K562 (cell line): ENCODE data around the gene ZNF420. TPM values are rescaled to one million over a fixed set of nuclear protein-coding genes. Genes with fewer than 3 reads are reported as not detected.

Source experiments
- BCOR ChIP-seq: fragments of 450-650 bp; IDR thresholded peaks from 2 replicates; pipeline ENCODE4 v1.6.1; 2016
- CCAR2 ChIP-seq: fragments of 200-400 bp; formaldehyde crosslinking; IDR thresholded peaks from 2 replicates; pipeline ENCODE4 v1.6.1; 2017; ENCODE audit warnings: mild to moderate bottlenecking, low read depth, low read length
- FOXA3 ChIP-seq, 2 experiments: fragments of 450-650 bp in 1 of 2; sonication (generic) in 1 of 2; formaldehyde crosslinking; IDR thresholded peaks in 1 of 2; conservative IDR thresholded peaks in 1 of 2; 2 replicates each; pipeline versions ENCODE4 v1.4.0 to v1.8.0; 2020 to 2022; ENCODE audit warnings: mild to moderate bottlenecking in 2 of 2, missing genetic modification reagents in 1 of 2
- FOXK2 ChIP-seq, 2 experiments: fragments of 450-650 bp; IDR thresholded peaks in 1 of 2; conservative IDR thresholded peaks in 1 of 2; 2 replicates each; pipeline ENCODE4 v1.6.1; 2016; ENCODE audit warnings: low read depth in 2 of 2, mild to moderate bottlenecking in 1 of 2
- GTF2E2 ChIP-seq: fragments of 200-800 bp; sonication (Bioruptor generic); IDR thresholded peaks from 2 replicates; pipeline ENCODE4 v1.6.1; 2016; ENCODE audit warnings: missing genetic modification characterization, missing compliant biosample characterization
- GTF2F1 ChIP-seq: IDR thresholded peaks from 2 replicates; pipeline ENCODE4 v1.6.1; 2011; ENCODE audit warnings: low read depth, low read length, improper control_type of control experiment
- HNRNPLL ChIP-seq: fragments of 200-400 bp; formaldehyde crosslinking; IDR thresholded peaks from 2 replicates; pipeline ENCODE4 v1.6.1; 2017; ENCODE audit warnings: low read length, low read depth, mild to moderate bottlenecking; ENCODE audit not compliant: poor library complexity, severe bottlenecking
- KLF1 ChIP-seq: fragments of 450-650 bp; IDR thresholded peaks from 2 replicates; pipeline ENCODE4 v1.6.1; 2016; ENCODE audit warnings: missing genetic modification characterization, missing compliant biosample characterization
- MCM7 ChIP-seq, 2 experiments: fragments of 450-650 bp; IDR thresholded peaks; 2 replicates each; pipeline ENCODE4 v1.6.1; 2016 to 2018
- MYBL2 ChIP-seq, 2 experiments: fragments of 450-650 bp in 1 of 2; sonication (generic) in 1 of 2; formaldehyde crosslinking in 1 of 2; IDR thresholded peaks; 2 replicates each; pipeline versions ENCODE4 v1.6.1 to v1.8.1; 2017 to 2022; ENCODE audit warnings: borderline replicate concordance in 1 of 2, inconsistent platforms in 1 of 2, low read depth in 1 of 2, mild to moderate bottlenecking in 1 of 2, missing genetic modification reagents in 1 of 2, moderate library complexity in 1 of 2
- NFRKB ChIP-seq: fragments of 450-650 bp; IDR thresholded peaks from 2 replicates; pipeline ENCODE4 v1.6.1; 2016; ENCODE audit warnings: low read depth
- PHF8 ChIP-seq: fragments of 200-600 bp; sonication (generic); IDR thresholded peaks from 2 replicates; pipeline ENCODE4 v1.6.1; 2012; ENCODE audit warnings: mixed run types, mild to moderate bottlenecking, inconsistent platforms, low read length, moderate library complexity, borderline replicate concordance
- POLR2A ChIP-seq: fragments of 450-650 bp; conservative IDR thresholded peaks from 2 replicates; pipeline ENCODE4 v1.6.1; 2016
- RBM39 ChIP-seq: fragments of 200-400 bp; formaldehyde crosslinking; optimal IDR thresholded peaks from 2 replicates; pipeline ENCODE3; 2018; ENCODE audit warnings: low read depth, low read length
- ZNF785 ChIP-seq: fragments of 250-450 bp; sonication (Bioruptor Pico); IDR thresholded peaks from 2 replicates; pipeline ENCODE4 v1.4.0; 2020; ENCODE audit warnings: mild to moderate bottlenecking
- polyA plus RNA-seq, 8 experiments: library from polyadenylated mRNA; depleted of rRNA in 4 of 8; stranded (reverse) in 5 of 8; unstranded in 3 of 8; fragments of >200 nt; fragmentation: Nextera tagmentation in 2 of 8; fragmentation: Illumina TruSeq in 1 of 8; extraction: Ambion mirVana in 2 of 8; extraction: Trizol in 1 of 8; gene quantifications; 2 replicates each; pipeline versions ENCODE4 v1.2.1 to v1.2.3, GENCODE V29; 2011 to 2014; ENCODE audit warnings: inconsistent platforms in 1 of 8, missing spikeins in 1 of 8
- total RNA-seq, 7 experiments: library from RNA; depleted of rRNA in 6 of 7; stranded (reverse); fragments of >200 nt in 6 of 7; fragmentation: Illumina TruSeq in 2 of 7; extraction: Trizol in 2 of 7; gene quantifications; 2 replicates each; pipeline versions ENCODE4 v1.2.1 to v1.2.3, GENCODE V29; 2011 to 2021; ENCODE audit warnings: low replicate concordance in 1 of 7
- TF ChIP-seq, protein P1 (sequence below): fragments of 450-650 bp; IDR thresholded peaks from 2 replicates; pipeline ENCODE4 v1.6.1; 2014; ENCODE audit warnings: low read depth, mild to moderate bottlenecking, moderate library complexity, borderline replicate concordance
- TF ChIP-seq, protein P2 (sequence below): sonication (generic); IDR thresholded peaks from 2 replicates; pipeline ENCODE4 v1.6.1; 2016
- TF ChIP-seq, protein P3 (sequence below): sonication (generic); formaldehyde crosslinking; IDR thresholded peaks from 2 replicates; pipeline ENCODE4 v1.8.0; 2023; ENCODE audit warnings: missing genetic modification reagents, mild to moderate bottlenecking, borderline replicate concordance

ZNF420 gene
- total and polyA plus RNA-seq, 9 of the 15 experiments (the other 6 are each of a cell fraction or from before 2014, with no cell fraction given) = 2.6 to 7.2 (median 5.1) TPM

DNA sequence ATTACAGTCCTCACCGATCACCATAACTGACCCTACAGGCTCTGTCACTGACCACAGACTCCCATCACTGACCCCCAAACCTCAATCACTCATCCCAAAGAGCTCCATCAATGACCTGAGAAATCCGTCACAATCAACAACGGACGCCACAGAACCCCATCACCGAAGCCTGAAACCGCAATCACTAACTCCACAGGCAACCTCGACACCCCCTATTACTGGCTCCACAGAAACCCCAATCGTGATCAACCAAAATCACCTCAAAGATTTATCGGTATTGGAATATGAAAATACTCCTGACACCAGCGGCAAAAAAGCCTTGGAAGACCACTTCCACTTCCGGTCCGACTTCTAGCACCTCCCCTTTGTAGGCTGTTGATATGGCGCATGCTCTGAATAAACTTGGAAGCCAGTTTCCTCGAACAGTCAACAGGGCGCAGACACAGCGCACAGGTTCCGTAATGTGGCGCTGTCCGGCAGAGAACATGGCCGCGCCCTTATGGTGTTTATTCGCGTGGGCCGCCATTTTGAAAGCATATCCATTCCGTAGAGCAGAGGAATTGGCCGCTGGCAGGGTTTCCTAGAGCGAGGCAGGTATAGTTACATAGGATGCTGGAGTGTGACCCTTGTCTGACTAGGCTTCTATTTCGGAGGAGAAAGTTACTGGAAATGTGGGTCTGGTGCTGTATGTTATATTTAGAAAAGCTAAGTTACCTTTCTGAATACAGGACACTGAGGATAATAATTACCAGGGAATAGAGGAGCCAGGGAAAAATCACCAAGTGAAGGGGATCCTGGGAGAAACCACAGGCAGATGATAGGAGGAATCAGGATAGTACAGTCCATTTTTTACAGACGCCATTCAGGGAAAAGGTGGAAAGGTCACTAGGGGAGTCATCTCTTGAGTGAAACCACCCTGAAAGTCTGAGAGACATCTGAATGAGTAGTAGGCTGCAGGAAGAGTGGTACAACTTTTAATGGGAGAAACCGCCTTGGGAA is 94.4 kb downstream of the ZNF420 start, which contains the start of gene ZNF585A (continued):
- no peak for TF ChIP-seq BCOR
- no peak for TF ChIP-seq ZNF785 (CRISPR knock-in tag)
- TF ChIP-seq, protein P1, sequence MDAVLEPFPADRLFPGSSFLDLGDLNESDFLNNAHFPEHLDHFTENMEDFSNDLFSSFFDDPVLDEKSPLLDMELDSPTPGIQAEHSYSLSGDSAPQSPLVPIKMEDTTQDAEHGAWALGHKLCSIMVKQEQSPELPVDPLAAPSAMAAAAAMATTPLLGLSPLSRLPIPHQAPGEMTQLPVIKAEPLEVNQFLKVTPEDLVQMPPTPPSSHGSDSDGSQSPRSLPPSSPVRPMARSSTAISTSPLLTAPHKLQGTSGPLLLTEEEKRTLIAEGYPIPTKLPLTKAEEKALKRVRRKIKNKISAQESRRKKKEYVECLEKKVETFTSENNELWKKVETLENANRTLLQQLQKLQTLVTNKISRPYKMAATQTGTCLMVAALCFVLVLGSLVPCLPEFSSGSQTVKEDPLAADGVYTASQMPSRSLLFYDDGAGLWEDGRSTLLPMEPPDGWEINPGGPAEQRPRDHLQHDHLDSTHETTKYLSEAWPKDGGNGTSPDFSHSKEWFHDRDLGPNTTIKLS = no peak
- TF ChIP-seq FOXA3 (CRISPR knock-in tag; conservative IDR thresholded peaks at IDR 0.05 in 1 of 2, IDR thresholded peaks at IDR 0.05 in 1 of 2) = peak; percentile 39 to 61; a peak in 3 of 4 replicates
- no peak for TF ChIP-seq MCM7 (IDR thresholded peaks at IDR 0.05)
- TF ChIP-seq GTF2E2 = peak; percentile 50; the same call in 1 of the 2 replicates
- TF ChIP-seq, protein P2, sequence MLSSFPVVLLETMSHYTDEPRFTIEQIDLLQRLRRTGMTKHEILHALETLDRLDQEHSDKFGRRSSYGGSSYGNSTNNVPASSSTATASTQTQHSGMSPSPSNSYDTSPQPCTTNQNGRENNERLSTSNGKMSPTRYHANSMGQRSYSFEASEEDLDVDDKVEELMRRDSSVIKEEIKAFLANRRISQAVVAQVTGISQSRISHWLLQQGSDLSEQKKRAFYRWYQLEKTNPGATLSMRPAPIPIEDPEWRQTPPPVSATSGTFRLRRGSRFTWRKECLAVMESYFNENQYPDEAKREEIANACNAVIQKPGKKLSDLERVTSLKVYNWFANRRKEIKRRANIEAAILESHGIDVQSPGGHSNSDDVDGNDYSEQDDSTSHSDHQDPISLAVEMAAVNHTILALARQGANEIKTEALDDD = no peak
- TF ChIP-seq POLR2A = peak; percentile 70
- TF ChIP-seq CCAR2 = no peak
- 0 out of 2 replicates have a peak, but pooled peaks have one; percentile 25 for TF ChIP-seq KLF1 (tag)
- peak; percentile 58; the same call in 1 of the 2 replicates for TF ChIP-seq PHF8
- TF ChIP-seq, protein P3, sequence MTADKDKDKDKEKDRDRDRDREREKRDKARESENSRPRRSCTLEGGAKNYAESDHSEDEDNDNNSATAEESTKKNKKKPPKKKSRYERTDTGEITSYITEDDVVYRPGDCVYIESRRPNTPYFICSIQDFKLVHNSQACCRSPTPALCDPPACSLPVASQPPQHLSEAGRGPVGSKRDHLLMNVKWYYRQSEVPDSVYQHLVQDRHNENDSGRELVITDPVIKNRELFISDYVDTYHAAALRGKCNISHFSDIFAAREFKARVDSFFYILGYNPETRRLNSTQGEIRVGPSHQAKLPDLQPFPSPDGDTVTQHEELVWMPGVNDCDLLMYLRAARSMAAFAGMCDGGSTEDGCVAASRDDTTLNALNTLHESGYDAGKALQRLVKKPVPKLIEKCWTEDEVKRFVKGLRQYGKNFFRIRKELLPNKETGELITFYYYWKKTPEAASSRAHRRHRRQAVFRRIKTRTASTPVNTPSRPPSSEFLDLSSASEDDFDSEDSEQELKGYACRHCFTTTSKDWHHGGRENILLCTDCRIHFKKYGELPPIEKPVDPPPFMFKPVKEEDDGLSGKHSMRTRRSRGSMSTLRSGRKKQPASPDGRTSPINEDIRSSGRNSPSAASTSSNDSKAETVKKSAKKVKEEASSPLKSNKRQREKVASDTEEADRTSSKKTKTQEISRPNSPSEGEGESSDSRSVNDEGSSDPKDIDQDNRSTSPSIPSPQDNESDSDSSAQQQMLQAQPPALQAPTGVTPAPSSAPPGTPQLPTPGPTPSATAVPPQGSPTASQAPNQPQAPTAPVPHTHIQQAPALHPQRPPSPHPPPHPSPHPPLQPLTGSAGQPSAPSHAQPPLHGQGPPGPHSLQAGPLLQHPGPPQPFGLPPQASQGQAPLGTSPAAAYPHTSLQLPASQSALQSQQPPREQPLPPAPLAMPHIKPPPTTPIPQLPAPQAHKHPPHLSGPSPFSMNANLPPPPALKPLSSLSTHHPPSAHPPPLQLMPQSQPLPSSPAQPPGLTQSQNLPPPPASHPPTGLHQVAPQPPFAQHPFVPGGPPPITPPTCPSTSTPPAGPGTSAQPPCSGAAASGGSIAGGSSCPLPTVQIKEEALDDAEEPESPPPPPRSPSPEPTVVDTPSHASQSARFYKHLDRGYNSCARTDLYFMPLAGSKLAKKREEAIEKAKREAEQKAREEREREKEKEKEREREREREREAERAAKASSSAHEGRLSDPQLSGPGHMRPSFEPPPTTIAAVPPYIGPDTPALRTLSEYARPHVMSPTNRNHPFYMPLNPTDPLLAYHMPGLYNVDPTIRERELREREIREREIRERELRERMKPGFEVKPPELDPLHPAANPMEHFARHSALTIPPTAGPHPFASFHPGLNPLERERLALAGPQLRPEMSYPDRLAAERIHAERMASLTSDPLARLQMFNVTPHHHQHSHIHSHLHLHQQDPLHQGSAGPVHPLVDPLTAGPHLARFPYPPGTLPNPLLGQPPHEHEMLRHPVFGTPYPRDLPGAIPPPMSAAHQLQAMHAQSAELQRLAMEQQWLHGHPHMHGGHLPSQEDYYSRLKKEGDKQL = no peak
- TF ChIP-seq NFRKB = no peak
- TF ChIP-seq RBM39 = no peak
- peak; percentile 67 for TF ChIP-seq HNRNPLL
- peak; percentile 96 to 98 for TF ChIP-seq FOXK2 (conservative IDR thresholded peaks at IDR 0.05 in 1 of 2, IDR thresholded peaks at IDR 0.05 in 1 of 2; ENCODE audit: low read depth in 2 of 2)
- no peak for TF ChIP-seq GTF2F1
- TF ChIP-seq MYBL2 (IDR thresholded peaks at IDR 0.05; ENCODE audit: low read depth) = peak; percentile 55; the same call in 1 of the 2 replicates
- no peak for TF ChIP-seq MYBL2 (CRISPR knock-in tag; IDR thresholded peaks at IDR 0.05; ENCODE audit: borderline replicate concordance)
